Suprapubic skin (tissue), 3 donors: ENCODE data around the gene BAIAP3.

Source experiments
- EP300 ChIP-seq: sonication (generic); formaldehyde crosslinking; IDR thresholded peaks from one replicate; pipeline ENCODE4 v1.6.1; 2017; ENCODE audit warnings: antibody characterized with exemption
- POLR2A ChIP-seq, 2 donors: fragments of 450-650 bp; IDR thresholded peaks; one replicate each; pipeline ENCODE4 v1.6.1; 2017; ENCODE audit warnings: antibody characterized with exemption in 2 of 2, mild to moderate bottlenecking in 2 of 2, moderate library complexity in 2 of 2
- TF ChIP-seq, protein P1 (sequence below), 2 donors: fragments of 200-600 bp in 1 of 2; fragments of 450-650 bp in 1 of 2; sonication (generic) in 1 of 2; IDR thresholded peaks; one replicate each; pipeline ENCODE4 v1.5.1; 2016 to 2019; ENCODE audit warnings: antibody characterized with exemption in 2 of 2, mild to moderate bottlenecking in 1 of 2, moderate library complexity in 1 of 2

DNA sequence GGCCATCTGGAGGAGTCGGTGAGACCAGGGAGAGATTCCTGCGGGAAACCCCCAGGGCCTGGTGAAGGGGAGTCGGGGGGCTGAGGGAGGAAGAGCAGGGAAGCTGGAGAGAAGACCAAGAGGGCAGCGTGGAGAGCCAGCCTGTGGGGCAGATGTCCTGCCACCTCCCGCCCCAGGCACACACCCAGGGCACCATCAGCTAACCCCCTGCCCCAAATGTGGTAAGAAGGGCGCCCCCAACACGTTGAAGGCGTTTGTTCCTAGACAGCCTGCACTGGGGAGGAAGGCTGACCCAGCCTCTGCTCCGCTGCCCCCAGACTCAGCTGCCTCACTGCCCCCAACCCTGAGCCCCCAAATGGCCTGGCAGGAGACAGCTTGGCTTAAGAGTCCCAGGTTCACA is 1.3 kb downstream of the BAIAP3 start:
- TF ChIP-seq, protein P1, sequence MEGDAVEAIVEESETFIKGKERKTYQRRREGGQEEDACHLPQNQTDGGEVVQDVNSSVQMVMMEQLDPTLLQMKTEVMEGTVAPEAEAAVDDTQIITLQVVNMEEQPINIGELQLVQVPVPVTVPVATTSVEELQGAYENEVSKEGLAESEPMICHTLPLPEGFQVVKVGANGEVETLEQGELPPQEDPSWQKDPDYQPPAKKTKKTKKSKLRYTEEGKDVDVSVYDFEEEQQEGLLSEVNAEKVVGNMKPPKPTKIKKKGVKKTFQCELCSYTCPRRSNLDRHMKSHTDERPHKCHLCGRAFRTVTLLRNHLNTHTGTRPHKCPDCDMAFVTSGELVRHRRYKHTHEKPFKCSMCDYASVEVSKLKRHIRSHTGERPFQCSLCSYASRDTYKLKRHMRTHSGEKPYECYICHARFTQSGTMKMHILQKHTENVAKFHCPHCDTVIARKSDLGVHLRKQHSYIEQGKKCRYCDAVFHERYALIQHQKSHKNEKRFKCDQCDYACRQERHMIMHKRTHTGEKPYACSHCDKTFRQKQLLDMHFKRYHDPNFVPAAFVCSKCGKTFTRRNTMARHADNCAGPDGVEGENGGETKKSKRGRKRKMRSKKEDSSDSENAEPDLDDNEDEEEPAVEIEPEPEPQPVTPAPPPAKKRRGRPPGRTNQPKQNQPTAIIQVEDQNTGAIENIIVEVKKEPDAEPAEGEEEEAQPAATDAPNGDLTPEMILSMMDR (IDR thresholded peaks at IDR 0.05), result no peak
- TF ChIP-seq POLR2A (IDR thresholded peaks at IDR 0.05) (no peak), EP300 (no peak)
